Stomach smooth muscle (tissue), 2 donors: ENCODE measurements around the gene DYRK4.

ENCODE experiments used
- H3K27ac ChIP-seq: one replicate; pipeline ENCODE4 v1.7.0; 2013; ENCODE audit warnings: mild to moderate bottlenecking, low read length, inconsistent platforms
- H3K27me3 ChIP-seq, 2 donors: one replicate each; pipeline ENCODE4 v1.7.0; 2013; ENCODE audit warnings: low read length in 2 of 2; ENCODE audit not compliant: insufficient read depth in 2 of 2, control insufficient read depth in 1 of 2
- H3K36me3 ChIP-seq, 2 donors: one replicate each; pipeline ENCODE4 v1.7.0; 2013; ENCODE audit warnings: low read length in 2 of 2; ENCODE audit not compliant: control insufficient read depth in 2 of 2, insufficient read depth in 2 of 2
- H3K4me1 ChIP-seq: one replicate; pipeline ENCODE4 v1.7.0; 2013; ENCODE audit warnings: low read length; ENCODE audit not compliant: control insufficient read depth, insufficient read depth
- H3K4me3 ChIP-seq, 2 donors: one replicate each; pipeline ENCODE4 v1.7.0; 2013; ENCODE audit warnings: low read length in 2 of 2
- H3K9ac ChIP-seq, 2 donors: one replicate each; pipeline ENCODE4 v1.7.0; 2013; ENCODE audit warnings: low read length in 2 of 2, mild to moderate bottlenecking in 1 of 2
- H3K9me3 ChIP-seq, 2 donors: one replicate each; pipeline ENCODE4 v1.7.0; 2013; ENCODE audit warnings: low read length in 2 of 2; ENCODE audit not compliant: control insufficient read depth in 2 of 2
- donor health status: healthy.
- donor health status: Pancreatic carcinoma.

DYRK4 gene

DNA sequence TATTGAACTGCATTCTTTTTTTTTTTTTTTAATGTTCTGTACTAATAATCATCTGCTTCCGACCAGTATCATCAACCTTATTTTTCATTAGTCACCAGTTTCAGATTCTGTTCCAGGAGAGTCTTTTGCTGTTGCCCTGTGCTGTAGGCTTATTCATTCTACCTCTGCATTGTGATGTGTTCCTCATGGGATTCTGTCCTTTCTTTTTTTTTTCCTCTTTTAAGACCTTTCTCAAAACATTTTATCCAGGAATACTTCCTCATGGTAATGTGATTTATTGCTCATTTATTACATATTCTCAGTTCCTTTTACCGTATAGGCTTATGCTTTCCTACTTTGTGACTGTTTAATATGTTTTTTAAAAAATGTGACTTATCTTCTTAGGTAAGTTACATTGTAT is 91.7 kb downstream of the DYRK4 start:
- H3K27me3 ChIP-seq = no peaks in the 10 kb centered on the region
- no peaks in the 10 kb centered on the region for H3K9me3 ChIP-seq
- no peak overlapping the region for H3K27ac ChIP-seq
- H3K4me1 ChIP-seq = peaks cover 13% of the 10 kb centered on the region
- H3K36me3 ChIP-seq = peaks cover 31 to 34% of the 10 kb centered on the region in 2 donors
- no peak overlapping the region for H3K4me3 ChIP-seq
- no peak overlapping the region for H3K9ac ChIP-seq
